Measurements from ENCODE around the gene PCP4.

PCP4 gene

GRCh38 chr21:39927304-39927886 is 60.2 kb downstream of the PCP4 start:
- no peak for TF ChIP-seq POLR2AphosphoS5 (IDR thresholded peaks at IDR 0.05; ENCODE audit: low read depth, low read length)
- TF ChIP-seq TAF1 (IDR thresholded peaks at IDR 0.05; ENCODE audit: borderline replicate concordance, low read depth, low read length): no peak
- TF ChIP-seq POLR2A (IDR thresholded peaks at IDR 0.05; ENCODE audit: low read depth, low read length): no peak
- no peak for DNase-seq (ENCODE audit: insufficient read length)
- no peak for FAIRE-seq

- no peak for TF ChIP-seq POLR2A (IDR thresholded peaks at IDR 0.05; ENCODE audit: low read depth, low read length)
- no peak for TF ChIP-seq TAF1 (IDR thresholded peaks at IDR 0.05; ENCODE audit: borderline replicate concordance, low read depth, low read length)
- no peak for TF ChIP-seq POLR2AphosphoS5 (IDR thresholded peaks at IDR 0.05; ENCODE audit: low read depth, low read length)
- no peak for DNase-seq (ENCODE audit: insufficient read length)
- FAIRE-seq: no peak
Measured at GRCh38 chr21:39932335-39932734, 65.1 kb downstream of the PCP4 start.

GRCh38 chr21:39934895-39935294 is 67.7 kb downstream of the PCP4 start:
- TF ChIP-seq POLR2AphosphoS5 (IDR thresholded peaks at IDR 0.05; ENCODE audit: low read depth, low read length) (no peak), TAF1 (IDR thresholded peaks at IDR 0.05; ENCODE audit: borderline replicate concordance, low read depth, low read length) (no peak), POLR2A (IDR thresholded peaks at IDR 0.05; ENCODE audit: low read depth, low read length) (no peak)
- FAIRE-seq (no peak), DNase-seq (ENCODE audit: insufficient read length) (no peak)

- DNase-seq (ENCODE audit: insufficient read length) (no peak), FAIRE-seq (no peak)
- TF ChIP-seq POLR2AphosphoS5 (IDR thresholded peaks at IDR 0.05; ENCODE audit: low read depth, low read length): no peak
- no peak for TF ChIP-seq POLR2A (IDR thresholded peaks at IDR 0.05; ENCODE audit: low read depth, low read length)
- TF ChIP-seq TAF1 (IDR thresholded peaks at IDR 0.05; ENCODE audit: borderline replicate concordance, low read depth, low read length): no peak
Measured at GRCh38 chr21:39935716-39936115, 68.5 kb downstream of the PCP4 start.

GRCh38 chr21:39938086-39938625 is 70.9 kb downstream of the PCP4 start:
- FAIRE-seq (no peak), DNase-seq (ENCODE audit: insufficient read length) (no peak)
- no peak for TF ChIP-seq TAF1 (IDR thresholded peaks at IDR 0.05; ENCODE audit: borderline replicate concordance, low read depth, low read length)
- no peak for TF ChIP-seq POLR2A (IDR thresholded peaks at IDR 0.05; ENCODE audit: low read depth, low read length)
- TF ChIP-seq POLR2AphosphoS5 (IDR thresholded peaks at IDR 0.05; ENCODE audit: low read depth, low read length): no peak

- TF ChIP-seq TAF1 (IDR thresholded peaks at IDR 0.05; ENCODE audit: borderline replicate concordance, low read depth, low read length): no peak
- no peak for TF ChIP-seq POLR2A (IDR thresholded peaks at IDR 0.05; ENCODE audit: low read depth, low read length)
- TF ChIP-seq POLR2AphosphoS5 (IDR thresholded peaks at IDR 0.05; ENCODE audit: low read depth, low read length): no peak
- FAIRE-seq: no peak
- no peak for DNase-seq (ENCODE audit: insufficient read length)
Measured at GRCh38 chr21:39946199-39946598, 79.0 kb downstream of the PCP4 start.

GRCh38 chr21:39947031-39947430 is 79.8 kb downstream of the PCP4 start:
- no peak for DNase-seq (ENCODE audit: insufficient read length)
- FAIRE-seq: no peak
- no peak for TF ChIP-seq POLR2AphosphoS5 (IDR thresholded peaks at IDR 0.05; ENCODE audit: low read depth, low read length)

GRCh38 chr21:39951183-39952101 is 84.2 kb downstream of the PCP4 start:
- TF ChIP-seq TAF1 (IDR thresholded peaks at IDR 0.05; ENCODE audit: borderline replicate concordance, low read depth, low read length): no peak
- no peak for TF ChIP-seq POLR2A (IDR thresholded peaks at IDR 0.05; ENCODE audit: low read depth, low read length)
- TF ChIP-seq POLR2AphosphoS5 (IDR thresholded peaks at IDR 0.05; ENCODE audit: low read depth, low read length): no peak
- DNase-seq (ENCODE audit: insufficient read length): no peak
- no peak for FAIRE-seq

GRCh38 chr21:39952265-39952664 is 85.0 kb downstream of the PCP4 start:
- TF ChIP-seq POLR2AphosphoS5 (IDR thresholded peaks at IDR 0.05; ENCODE audit: low read depth, low read length): no peak
- TF ChIP-seq TAF1 (IDR thresholded peaks at IDR 0.05; ENCODE audit: borderline replicate concordance, low read depth, low read length): no peak
- no peak for TF ChIP-seq POLR2A (IDR thresholded peaks at IDR 0.05; ENCODE audit: low read depth, low read length)
- no peak for DNase-seq (ENCODE audit: insufficient read length)
- no peak for FAIRE-seq

- DNase-seq (ENCODE audit: insufficient read length) (no peak), FAIRE-seq (no peak)
- TF ChIP-seq POLR2A (IDR thresholded peaks at IDR 0.05; ENCODE audit: low read depth, low read length): no peak
- TF ChIP-seq POLR2AphosphoS5 (IDR thresholded peaks at IDR 0.05; ENCODE audit: low read depth, low read length): no peak
- no peak for TF ChIP-seq TAF1 (IDR thresholded peaks at IDR 0.05; ENCODE audit: borderline replicate concordance, low read depth, low read length)
Measured at GRCh38 chr21:39954570-39954969, 87.3 kb downstream of the PCP4 start.

GRCh38 chr21:39955326-39955725 is 88.1 kb downstream of the PCP4 start:
- DNase-seq (ENCODE audit: insufficient read length): no peak
- FAIRE-seq: no peak
- no peak for TF ChIP-seq POLR2AphosphoS5 (IDR thresholded peaks at IDR 0.05; ENCODE audit: low read depth, low read length)
- no peak for TF ChIP-seq POLR2A (IDR thresholded peaks at IDR 0.05; ENCODE audit: low read depth, low read length)
- no peak for TF ChIP-seq TAF1 (IDR thresholded peaks at IDR 0.05; ENCODE audit: borderline replicate concordance, low read depth, low read length)

GRCh38 chr21:39956586-39956985 is 89.3 kb downstream of the PCP4 start:
- TF ChIP-seq POLR2A (IDR thresholded peaks at IDR 0.05; ENCODE audit: low read depth, low read length): no peak
- no peak for TF ChIP-seq POLR2AphosphoS5 (IDR thresholded peaks at IDR 0.05; ENCODE audit: low read depth, low read length)
- no peak for TF ChIP-seq TAF1 (IDR thresholded peaks at IDR 0.05; ENCODE audit: borderline replicate concordance, low read depth, low read length)
- DNase-seq (ENCODE audit: insufficient read length) (no peak), FAIRE-seq (no peak)

All from GM12892 (cell line).